NCI-H69 (cell line): Measurements from ENCODE around the gene TARS2.

Experiments
- DNase-seq: peaks from one replicate; lab custom pipeline; 2025; lab: John Stamatoyannopoulos, UW

The TARS2 gene

GRCh38 chr1:150536836-150537731 lies 49.9 kb downstream of the TARS2 start:
- DNase-seq, result no peak

- DNase-seq, result no peak
Measured at GRCh38 chr1:150537732-150538684, 50.8 kb downstream of the TARS2 start.

GRCh38 chr1:150543500-150544143 lies 56.4 kb downstream of the TARS2 start:
- peak; percentile 95 for DNase-seq

- DNase-seq, result peak; percentile 84
Measured at GRCh38 chr1:150544204-150544603, 57.0 kb downstream of the TARS2 start.

- DNase-seq, result no peak
Measured at GRCh38 chr1:150545486-150546032, 58.3 kb downstream of the TARS2 start.

- no peak for DNase-seq
Measured at GRCh38 chr1:150546294-150546937, 59.2 kb downstream of the TARS2 start.

GRCh38 chr1:150548324-150548631 lies 61.1 kb downstream of the TARS2 start:
- DNase-seq, result no peak

- DNase-seq, result peak; percentile 81
Measured at GRCh38 chr1:150548632-150549495, 61.6 kb downstream of the TARS2 start, which contains the start of gene ADAMTSL4. ADAMTSL4 (plus strand) TSS chr1:150549408; CDS start chr1:150552289, 2,881 bp downstream.

- DNase-seq, result no peak
Measured at GRCh38 chr1:150549496-150550221, 62.4 kb downstream of the TARS2 start.

- no peak for DNase-seq
Measured at GRCh38 chr1:150550222-150551050, 63.2 kb downstream of the TARS2 start.

GRCh38 chr1:150551051-150551783 lies 64.0 kb downstream of the TARS2 start:
- peak; percentile 24 for DNase-seq

GRCh38 chr1:150551784-150552127 lies 64.5 kb downstream of the TARS2 start:
- DNase-seq, result no peak

- no peak for DNase-seq
Measured at GRCh38 chr1:150552128-150552910, 65.1 kb downstream of the TARS2 start.

- DNase-seq, result no peak
Measured at GRCh38 chr1:150552911-150553289, 65.7 kb downstream of the TARS2 start.

- no peak for DNase-seq
Measured at GRCh38 chr1:150553392-150554085, 66.3 kb downstream of the TARS2 start.

- DNase-seq, result no peak
Measured at GRCh38 chr1:150554086-150554452, 66.8 kb downstream of the TARS2 start.
